IMR-90 (cell line): Measurements from ENCODE around the gene METTL17.

Experiments
- CEBPB ChIP-seq: IDR thresholded peaks from 2 replicates; pipeline ENCODE4 v1.6.1; 2012; ENCODE audit warnings: low read depth, low read length, improper control_type of control experiment
- MAZ ChIP-seq: IDR thresholded peaks from 2 replicates; pipeline ENCODE4 v1.6.1; 2012; ENCODE audit warnings: low read depth, mild to moderate bottlenecking, low read length, improper control_type of control experiment, moderate library complexity, borderline replicate concordance
- MXI1 ChIP-seq: IDR thresholded peaks from 2 replicates; pipeline ENCODE4 v1.6.1; 2012; ENCODE audit warnings: low read depth, mild to moderate bottlenecking, low read length, moderate library complexity, borderline replicate concordance
- POLR2A ChIP-seq: IDR thresholded peaks from 2 replicates; pipeline ENCODE4 v1.6.1; 2012; ENCODE audit warnings: mild to moderate bottlenecking, low read depth, low read length
- RAD21 ChIP-seq: IDR thresholded peaks from 2 replicates; pipeline ENCODE4 v1.6.1; 2012; ENCODE audit warnings: low read length, improper control_type of control experiment
- RCOR1 ChIP-seq: IDR thresholded peaks from 2 replicates; pipeline ENCODE4 v1.6.1; 2012; ENCODE audit warnings: mild to moderate bottlenecking, low read length, improper control_type of control experiment; ENCODE audit not compliant: insufficient replicate concordance
- SMC3 ChIP-seq: fragments of 150-350 bp; IDR thresholded peaks from 2 replicates; pipeline ENCODE4 v1.6.1; 2016; ENCODE audit warnings: low read depth, mild to moderate bottlenecking, antibody characterized with exemption, low read length, moderate library complexity
- TF ChIP-seq, protein P1 (sequence below): conservative IDR thresholded peaks from 2 replicates; pipeline ENCODE4 v1.5.1; 2012; ENCODE audit warnings: mild to moderate bottlenecking, low read depth, low read length, improper control_type of control experiment

DNA sequence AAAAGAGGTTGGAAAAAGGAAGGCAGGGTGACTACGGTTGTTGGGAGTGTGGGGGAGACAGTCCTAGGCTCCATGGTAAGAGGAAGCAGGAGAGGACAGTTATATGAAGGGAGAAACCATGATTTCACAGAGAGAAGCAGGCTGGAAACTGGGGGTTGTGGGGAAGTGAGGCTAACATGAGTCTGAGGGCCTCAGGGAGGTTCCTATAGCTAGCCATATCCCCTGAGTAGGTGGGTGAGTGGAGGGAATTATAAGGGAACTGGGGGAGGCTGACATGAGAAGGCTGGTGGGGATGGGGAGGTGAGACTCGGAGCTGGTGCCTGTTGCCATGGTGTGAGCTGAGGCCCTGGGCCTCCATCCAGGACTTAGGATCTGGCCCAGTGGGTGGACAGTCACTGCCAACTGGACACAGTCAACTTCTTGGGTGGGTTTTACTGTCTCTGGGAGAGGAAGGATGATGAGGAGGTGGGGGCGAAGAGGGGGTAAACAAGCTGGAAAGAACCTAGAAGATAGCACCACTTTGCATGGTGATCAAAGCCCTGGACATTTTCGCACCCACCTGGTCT lies 43.4 kb downstream of the METTL17 start:
- no peak for TF ChIP-seq RCOR1
- TF ChIP-seq, protein P1, sequence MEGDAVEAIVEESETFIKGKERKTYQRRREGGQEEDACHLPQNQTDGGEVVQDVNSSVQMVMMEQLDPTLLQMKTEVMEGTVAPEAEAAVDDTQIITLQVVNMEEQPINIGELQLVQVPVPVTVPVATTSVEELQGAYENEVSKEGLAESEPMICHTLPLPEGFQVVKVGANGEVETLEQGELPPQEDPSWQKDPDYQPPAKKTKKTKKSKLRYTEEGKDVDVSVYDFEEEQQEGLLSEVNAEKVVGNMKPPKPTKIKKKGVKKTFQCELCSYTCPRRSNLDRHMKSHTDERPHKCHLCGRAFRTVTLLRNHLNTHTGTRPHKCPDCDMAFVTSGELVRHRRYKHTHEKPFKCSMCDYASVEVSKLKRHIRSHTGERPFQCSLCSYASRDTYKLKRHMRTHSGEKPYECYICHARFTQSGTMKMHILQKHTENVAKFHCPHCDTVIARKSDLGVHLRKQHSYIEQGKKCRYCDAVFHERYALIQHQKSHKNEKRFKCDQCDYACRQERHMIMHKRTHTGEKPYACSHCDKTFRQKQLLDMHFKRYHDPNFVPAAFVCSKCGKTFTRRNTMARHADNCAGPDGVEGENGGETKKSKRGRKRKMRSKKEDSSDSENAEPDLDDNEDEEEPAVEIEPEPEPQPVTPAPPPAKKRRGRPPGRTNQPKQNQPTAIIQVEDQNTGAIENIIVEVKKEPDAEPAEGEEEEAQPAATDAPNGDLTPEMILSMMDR = no peak
- no peak for TF ChIP-seq POLR2A
- no peak for TF ChIP-seq SMC3
- no peak for TF ChIP-seq RAD21
- no peak for TF ChIP-seq MAZ
- no peak for TF ChIP-seq CEBPB
- no peak for TF ChIP-seq MXI1
